ENCODE results near the gene LMNA.

LMNA gene

DNA sequence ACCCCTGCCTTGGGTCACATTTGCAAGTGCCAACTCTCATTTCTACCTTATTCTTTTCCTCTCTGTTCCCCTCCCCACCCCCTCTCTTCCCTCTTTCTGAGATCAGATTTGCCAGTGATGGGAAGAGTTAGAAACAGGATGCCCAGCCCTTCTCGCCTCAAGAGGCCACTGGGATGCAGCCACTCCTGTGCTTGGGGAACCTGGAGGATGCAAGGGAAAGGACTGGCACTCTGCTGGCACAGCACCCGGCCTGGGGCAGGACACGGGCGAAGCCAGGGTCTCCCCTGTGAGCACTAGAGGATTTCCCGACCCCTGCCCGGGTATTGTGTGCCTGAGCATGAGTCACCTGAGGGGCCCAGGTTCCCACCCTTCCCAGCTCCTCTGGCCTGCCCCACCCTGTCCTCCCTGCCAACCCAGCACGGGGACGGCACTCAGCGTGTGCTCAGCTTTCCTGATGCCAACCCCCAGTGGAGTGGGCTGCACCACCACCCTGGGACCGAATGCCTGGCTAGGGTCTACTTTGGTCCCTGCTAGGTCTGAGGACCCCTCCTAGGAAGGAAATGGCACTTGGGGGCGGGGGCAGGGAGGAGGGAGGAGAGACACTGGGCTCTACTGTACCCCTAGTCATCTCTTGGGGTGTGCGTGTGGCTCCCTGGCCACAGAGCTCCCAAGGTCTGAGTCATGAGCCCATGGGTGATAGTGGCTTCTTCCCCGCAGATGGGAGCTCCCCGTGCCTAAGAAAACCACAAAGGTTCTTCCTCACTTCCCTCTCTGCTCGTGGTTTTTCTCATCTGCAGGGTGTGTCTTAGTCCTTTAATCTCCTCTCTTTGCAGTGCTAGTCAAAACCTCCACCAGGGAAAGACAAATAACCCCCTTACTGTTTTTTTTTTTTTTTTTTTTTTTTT is 12.4 kb downstream of the LMNA start:
- no peak for TF ChIP-seq EGR1 (IDR thresholded peaks at IDR 0.05)
- no peak for TF ChIP-seq RAD21 (IDR thresholded peaks at IDR 0.05; ENCODE audit: low read depth)
- TF ChIP-seq TCF12 (IDR thresholded peaks at IDR 0.05; ENCODE audit: low read depth) = no peak
- no peak for TF ChIP-seq CREB1 (IDR thresholded peaks at IDR 0.05; ENCODE audit: low read depth)
- TF ChIP-seq EP300 (IDR thresholded peaks at IDR 0.05; ENCODE audit: borderline replicate concordance) = no peak
- TF ChIP-seq, protein P1, sequence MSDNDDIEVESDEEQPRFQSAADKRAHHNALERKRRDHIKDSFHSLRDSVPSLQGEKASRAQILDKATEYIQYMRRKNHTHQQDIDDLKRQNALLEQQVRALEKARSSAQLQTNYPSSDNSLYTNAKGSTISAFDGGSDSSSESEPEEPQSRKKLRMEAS (IDR thresholded peaks at IDR 0.05) = no peak

DNA sequence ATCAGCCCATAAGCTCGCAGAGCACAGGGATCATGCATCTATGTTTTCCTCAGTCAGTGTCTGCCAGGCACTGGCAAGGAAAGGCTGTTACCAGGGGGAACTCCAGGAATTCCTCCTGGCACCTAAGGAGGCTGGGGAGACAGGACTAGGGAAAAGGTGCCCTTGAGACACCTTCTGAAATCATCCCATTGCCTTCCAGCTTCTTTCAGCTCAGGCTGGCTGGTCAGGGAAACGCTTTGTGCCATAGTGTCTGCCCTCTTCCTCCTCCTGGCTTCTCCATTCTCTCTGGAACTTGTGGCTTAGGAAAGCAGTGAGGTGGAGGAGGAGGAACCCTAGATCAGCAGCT is 13.8 kb downstream of the LMNA start:
- TF ChIP-seq TAF1 (IDR thresholded peaks at IDR 0.05; ENCODE audit: low read depth) (no peak), CREB1 (IDR thresholded peaks at IDR 0.05; ENCODE audit: low read depth) (no peak), TEAD4 (IDR thresholded peaks at IDR 0.05) (no peak), EP300 (IDR thresholded peaks at IDR 0.05; ENCODE audit: borderline replicate concordance) (no peak), TCF12 (IDR thresholded peaks at IDR 0.05; ENCODE audit: low read depth) (no peak), RAD21 (IDR thresholded peaks at IDR 0.05; ENCODE audit: low read depth) (no peak), FOXM1 (IDR thresholded peaks at IDR 0.05; ENCODE audit: borderline replicate concordance, low read depth) (no peak), CEBPB (IDR thresholded peaks at IDR 0.05) (no peak), NFIC (IDR thresholded peaks at IDR 0.05) (no peak), YY1 (IDR thresholded peaks at IDR 0.05; ENCODE audit: low read depth) (no peak), EGR1 (IDR thresholded peaks at IDR 0.05) (no peak)
- TF ChIP-seq, protein P2, sequence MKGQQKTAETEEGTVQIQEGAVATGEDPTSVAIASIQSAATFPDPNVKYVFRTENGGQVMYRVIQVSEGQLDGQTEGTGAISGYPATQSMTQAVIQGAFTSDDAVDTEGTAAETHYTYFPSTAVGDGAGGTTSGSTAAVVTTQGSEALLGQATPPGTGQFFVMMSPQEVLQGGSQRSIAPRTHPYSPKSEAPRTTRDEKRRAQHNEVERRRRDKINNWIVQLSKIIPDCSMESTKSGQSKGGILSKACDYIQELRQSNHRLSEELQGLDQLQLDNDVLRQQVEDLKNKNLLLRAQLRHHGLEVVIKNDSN (IDR thresholded peaks at IDR 0.05) = no peak
- TF ChIP-seq, protein P3, sequence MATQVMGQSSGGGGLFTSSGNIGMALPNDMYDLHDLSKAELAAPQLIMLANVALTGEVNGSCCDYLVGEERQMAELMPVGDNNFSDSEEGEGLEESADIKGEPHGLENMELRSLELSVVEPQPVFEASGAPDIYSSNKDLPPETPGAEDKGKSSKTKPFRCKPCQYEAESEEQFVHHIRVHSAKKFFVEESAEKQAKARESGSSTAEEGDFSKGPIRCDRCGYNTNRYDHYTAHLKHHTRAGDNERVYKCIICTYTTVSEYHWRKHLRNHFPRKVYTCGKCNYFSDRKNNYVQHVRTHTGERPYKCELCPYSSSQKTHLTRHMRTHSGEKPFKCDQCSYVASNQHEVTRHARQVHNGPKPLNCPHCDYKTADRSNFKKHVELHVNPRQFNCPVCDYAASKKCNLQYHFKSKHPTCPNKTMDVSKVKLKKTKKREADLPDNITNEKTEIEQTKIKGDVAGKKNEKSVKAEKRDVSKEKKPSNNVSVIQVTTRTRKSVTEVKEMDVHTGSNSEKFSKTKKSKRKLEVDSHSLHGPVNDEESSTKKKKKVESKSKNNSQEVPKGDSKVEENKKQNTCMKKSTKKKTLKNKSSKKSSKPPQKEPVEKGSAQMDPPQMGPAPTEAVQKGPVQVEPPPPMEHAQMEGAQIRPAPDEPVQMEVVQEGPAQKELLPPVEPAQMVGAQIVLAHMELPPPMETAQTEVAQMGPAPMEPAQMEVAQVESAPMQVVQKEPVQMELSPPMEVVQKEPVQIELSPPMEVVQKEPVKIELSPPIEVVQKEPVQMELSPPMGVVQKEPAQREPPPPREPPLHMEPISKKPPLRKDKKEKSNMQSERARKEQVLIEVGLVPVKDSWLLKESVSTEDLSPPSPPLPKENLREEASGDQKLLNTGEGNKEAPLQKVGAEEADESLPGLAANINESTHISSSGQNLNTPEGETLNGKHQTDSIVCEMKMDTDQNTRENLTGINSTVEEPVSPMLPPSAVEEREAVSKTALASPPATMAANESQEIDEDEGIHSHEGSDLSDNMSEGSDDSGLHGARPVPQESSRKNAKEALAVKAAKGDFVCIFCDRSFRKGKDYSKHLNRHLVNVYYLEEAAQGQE (IDR thresholded peaks at IDR 0.05; ENCODE audit: low read depth) = no peak
- TF ChIP-seq, protein P1 (IDR thresholded peaks at IDR 0.05) = no peak

DNA sequence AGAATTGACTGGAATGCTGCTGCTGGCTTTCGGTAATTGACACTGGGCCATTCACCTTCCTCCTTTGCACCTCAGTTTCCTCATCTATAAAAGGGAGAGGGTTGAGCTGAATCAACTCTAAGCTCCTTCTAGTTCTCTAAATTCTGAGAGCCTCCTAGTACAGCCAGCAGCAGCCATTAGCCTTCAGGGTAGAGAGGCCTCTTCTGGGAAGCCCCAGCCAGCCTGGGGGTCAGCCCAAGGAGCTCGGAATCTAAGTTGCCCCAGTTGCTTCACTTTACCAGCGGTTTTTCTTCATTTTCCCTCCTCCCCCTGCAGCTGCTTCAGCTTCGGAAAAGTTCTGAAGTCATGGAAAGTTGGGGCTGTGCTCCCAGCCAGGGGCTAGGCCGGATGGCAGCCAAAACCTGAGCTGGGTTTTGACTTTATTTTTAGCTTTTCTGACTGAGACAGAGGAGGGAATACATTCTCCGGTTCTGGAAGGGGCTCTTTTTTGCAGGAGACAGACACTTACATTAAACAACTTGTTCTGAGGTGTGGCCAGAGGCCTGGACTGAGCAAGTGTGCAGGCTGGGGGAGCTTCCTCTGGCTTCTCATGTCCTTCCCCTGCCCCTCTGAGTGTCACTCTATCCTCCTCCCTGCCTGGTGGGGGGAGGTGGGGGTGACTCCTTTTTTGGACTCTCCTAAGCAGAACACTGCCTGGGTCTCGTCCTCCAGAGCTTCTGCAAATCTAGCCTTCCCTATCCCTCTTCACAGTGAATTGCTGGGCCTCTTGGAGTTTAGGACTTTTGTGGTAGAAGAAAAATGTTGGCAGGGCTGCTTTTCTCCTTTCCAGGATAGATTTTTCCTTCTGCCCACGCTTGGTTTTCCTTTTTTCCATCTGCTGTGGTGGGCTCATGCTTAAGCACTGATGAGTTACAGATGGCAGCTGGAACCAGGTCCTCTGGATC is 14.4 kb downstream of the LMNA start:
- no peak for TF ChIP-seq ZBTB7A (IDR thresholded peaks at IDR 0.05; ENCODE audit: low read depth)
- TF ChIP-seq, protein P1 (IDR thresholded peaks at IDR 0.05) = no peak
- TF ChIP-seq TCF12 (IDR thresholded peaks at IDR 0.05; ENCODE audit: low read depth) = 0 out of 2 replicates have a peak, but pooled peaks have one; percentile 6
- no peak for TF ChIP-seq EP300 (IDR thresholded peaks at IDR 0.05; ENCODE audit: borderline replicate concordance)

DNA sequence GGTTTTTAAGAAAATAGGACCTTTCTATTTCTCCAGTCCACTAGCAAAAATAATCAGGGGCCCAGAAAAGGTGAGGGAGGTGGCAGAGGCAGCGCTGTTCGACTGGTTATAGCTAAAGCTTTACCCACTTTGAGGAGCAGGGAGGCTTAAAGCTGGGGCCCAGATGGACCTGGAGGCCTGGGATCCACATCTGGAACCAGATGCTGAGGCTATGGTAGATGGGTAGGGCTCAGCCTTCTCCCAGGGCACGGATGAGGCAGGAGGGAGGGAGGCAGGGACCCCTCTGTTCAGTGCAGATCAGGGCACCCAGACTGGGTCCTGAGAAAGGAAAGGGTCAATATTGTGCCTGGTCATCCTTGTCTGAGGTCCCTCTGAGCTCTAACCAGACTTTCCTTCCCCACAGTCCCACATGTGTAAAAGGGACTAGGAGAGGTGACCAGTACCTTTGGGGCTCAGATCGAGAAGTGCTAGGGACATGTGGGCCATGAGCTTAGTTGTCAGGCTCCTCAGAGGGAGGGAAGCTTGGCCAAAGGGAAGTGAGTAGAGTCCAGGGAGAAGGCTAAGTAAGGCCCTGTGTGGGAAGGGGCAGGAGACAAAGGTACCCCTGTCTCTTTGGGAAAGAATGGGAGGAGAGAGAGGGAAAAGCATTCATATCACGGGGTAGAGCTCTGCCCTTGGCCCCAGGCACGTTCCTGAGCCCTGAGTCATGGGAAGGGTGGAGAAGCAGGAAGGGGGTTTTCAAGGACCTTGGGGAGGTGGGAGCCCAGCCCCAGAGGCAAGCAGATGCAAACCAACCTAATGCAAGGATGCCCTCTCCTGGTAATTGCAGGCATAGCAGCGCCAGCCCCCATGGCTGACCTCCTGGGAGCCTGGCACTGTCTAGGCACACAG is 15.4 kb downstream of the LMNA start:
- peak; percentile 59 for TF ChIP-seq NFIC (IDR thresholded peaks at IDR 0.05)
- no peak for TF ChIP-seq CEBPB (IDR thresholded peaks at IDR 0.05)
- no peak for TF ChIP-seq TAF1 (IDR thresholded peaks at IDR 0.05; ENCODE audit: low read depth)
- TF ChIP-seq, protein P3 (IDR thresholded peaks at IDR 0.05; ENCODE audit: low read depth) = no peak
- TF ChIP-seq, protein P2 (IDR thresholded peaks at IDR 0.05) = no peak
- TF ChIP-seq TCF12 (IDR thresholded peaks at IDR 0.05; ENCODE audit: low read depth) = peak; percentile 55; the same call in 1 of the 2 replicates
- TF ChIP-seq, protein P1 (IDR thresholded peaks at IDR 0.05) = no peak
- no peak for TF ChIP-seq EGR1 (IDR thresholded peaks at IDR 0.05)
- TF ChIP-seq TEAD4 (IDR thresholded peaks at IDR 0.05) = peak; percentile 76
- TF ChIP-seq EP300 (IDR thresholded peaks at IDR 0.05; ENCODE audit: borderline replicate concordance) = peak; percentile 61; the same call in 1 of the 2 replicates
- TF ChIP-seq CREB1 (IDR thresholded peaks at IDR 0.05; ENCODE audit: low read depth) = no peak
- TF ChIP-seq ZBTB7A (IDR thresholded peaks at IDR 0.05; ENCODE audit: low read depth) = peak; percentile 90; the same call in 1 of the 2 replicates
- 0 out of 2 replicates have a peak, but pooled peaks have one; percentile 52 for TF ChIP-seq YY1 (IDR thresholded peaks at IDR 0.05; ENCODE audit: low read depth)
- TF ChIP-seq FOXM1 (IDR thresholded peaks at IDR 0.05; ENCODE audit: borderline replicate concordance, low read depth) = 0 out of 2 replicates have a peak, but pooled peaks have one; percentile 26
- TF ChIP-seq RAD21 (IDR thresholded peaks at IDR 0.05; ENCODE audit: low read depth) = peak; percentile 99

Measured in Ishikawa (cell line).